ENCODE results near the gene DKC1. TPM values are rescaled to one million over a fixed set of nuclear protein-coding genes. Genes with fewer than 3 reads are reported as not detected.

DKC1 gene
- total and polyA plus RNA-seq, 2 of the 4 experiments (the other 2 are of a cell fraction) = 49.9 to 63.8 TPM

DNA sequence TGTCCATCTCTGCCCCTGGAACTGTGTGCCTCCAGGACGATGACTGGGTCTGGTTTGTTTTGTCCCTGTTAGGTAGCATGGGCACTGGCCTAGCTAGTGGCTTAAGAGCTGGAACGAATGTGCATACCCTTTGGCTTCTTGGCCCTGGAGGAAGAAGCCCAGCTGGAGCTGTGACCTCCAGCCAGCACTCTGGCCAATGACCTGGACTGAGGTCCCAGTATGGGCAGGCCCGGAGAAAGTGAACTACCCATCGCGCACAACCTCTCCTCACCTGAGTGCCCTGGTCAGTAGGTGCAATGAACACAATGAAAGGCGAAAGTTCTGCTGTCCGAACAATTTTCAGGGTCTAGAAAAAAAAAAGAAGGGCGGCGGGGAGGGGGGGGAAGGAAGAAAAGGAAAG is 18.3 kb downstream of the DKC1 start:
- Histone ChIP-seq H4K8ac (ENCODE audit: low read depth in 2 of 2, low read length in 2 of 2) (no peak overlapping the region), H3K4me1 (ENCODE audit: control insufficient read depth, insufficient read depth, low read length) (peaks cover 5% of the 10 kb centered on the region; the same call in 1 of the 2 replicates), H3K27me3 (ENCODE audit: control insufficient read depth, insufficient read depth, low read length) (no peaks in the 10 kb centered on the region), H3K9me3 (ENCODE audit: control insufficient read depth, insufficient read depth, low read length) (no peaks in the 10 kb centered on the region), H3K9me1 (ENCODE audit: insufficient read depth, low read length) (peaks cover 6% of the 10 kb centered on the region; the same call in 1 of the 2 replicates), H3K4me3 (ENCODE audit: insufficient read depth, low read depth, low read length) (no peak overlapping the region), H3K14ac (replicated peaks; ENCODE audit: low read depth, low read length) (no peak overlapping the region), H3K4me2 (ENCODE audit: low read depth, low read length) (no peak overlapping the region), H2AFZ (replicated peaks; ENCODE audit: low read length, poor library complexity) (no peak overlapping the region), H2BK5ac (ENCODE audit: low read depth, low read length, poor library complexity, severe bottlenecking) (no peak overlapping the region), H3K36me3 (ENCODE audit: control insufficient read depth, insufficient read depth, low read length) (peaks cover 13% of the 10 kb centered on the region), H4K5ac (ENCODE audit: low read depth, low read length) (no peak overlapping the region), H3K23ac (ENCODE audit: low read depth, low read length) (no peak overlapping the region), H2BK15ac (ENCODE audit: low read depth, low read length) (no peak overlapping the region), H2AK9ac (replicated peaks; ENCODE audit: low read depth, low read length, poor library complexity) (no peak overlapping the region), H2BK20ac (ENCODE audit: low read depth, low read length) (no peak overlapping the region), H3K18ac (ENCODE audit: low read depth, low read length) (no peak overlapping the region), H2BK120ac (ENCODE audit: low read depth, low read length) (no peak overlapping the region), H3K4ac (ENCODE audit: low read depth, low read length) (no peak overlapping the region), H2AK5ac (ENCODE audit: low read depth, low read length) (no peak overlapping the region), H4K20me1 (ENCODE audit: insufficient read depth, low read length) (peaks cover 5% of the 10 kb centered on the region), H4K91ac (ENCODE audit: insufficient read depth, low read depth, low read length) (no peak overlapping the region), H3K27ac (ENCODE audit: insufficient read depth, low read length) (no peak overlapping the region), H3K56ac (ENCODE audit: extremely low read depth, insufficient read depth, low read length) (no peak overlapping the region), H3K9ac (ENCODE audit: low read depth, low read length) (no peak overlapping the region), H3K79me1 (ENCODE audit: low read depth in 1 of 2, low read length in 2 of 2) (peaks cover 3 to 6% of the 10 kb centered on the region in 2 experiments; a peak in 2 of 4 replicates)
- TF ChIP-seq CHD1 (IDR thresholded peaks at IDR 0.05; ENCODE audit: low read depth, low read length) = no peak
- no peak for TF ChIP-seq MAFK (IDR thresholded peaks at IDR 0.05; ENCODE audit: low read depth, low read length)
- no peak for TF ChIP-seq FOS (IDR thresholded peaks at IDR 0.05; ENCODE audit: low read depth, low read length)
- TF ChIP-seq BHLHE40 (IDR thresholded peaks at IDR 0.05; ENCODE audit: low read depth, low read length) = no peak
- TF ChIP-seq CEBPB (IDR thresholded peaks at IDR 0.05; ENCODE audit: low read depth, low read length) = no peak
- TF ChIP-seq MXI1 (IDR thresholded peaks at IDR 0.05; ENCODE audit: borderline replicate concordance, low read depth, low read length) = no peak
- TF ChIP-seq, protein P1, sequence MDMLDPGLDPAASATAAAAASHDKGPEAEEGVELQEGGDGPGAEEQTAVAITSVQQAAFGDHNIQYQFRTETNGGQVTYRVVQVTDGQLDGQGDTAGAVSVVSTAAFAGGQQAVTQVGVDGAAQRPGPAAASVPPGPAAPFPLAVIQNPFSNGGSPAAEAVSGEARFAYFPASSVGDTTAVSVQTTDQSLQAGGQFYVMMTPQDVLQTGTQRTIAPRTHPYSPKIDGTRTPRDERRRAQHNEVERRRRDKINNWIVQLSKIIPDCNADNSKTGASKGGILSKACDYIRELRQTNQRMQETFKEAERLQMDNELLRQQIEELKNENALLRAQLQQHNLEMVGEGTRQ (IDR thresholded peaks at IDR 0.05; ENCODE audit: low read depth, low read length) = no peak
- no peak for TF ChIP-seq POLR2A (IDR thresholded peaks at IDR 0.05; ENCODE audit: low read depth, low read length)
- no peak for TF ChIP-seq SMC3 (IDR thresholded peaks at IDR 0.05; ENCODE audit: low read depth, low read length)
- no peak for TF ChIP-seq MAZ (IDR thresholded peaks at IDR 0.05; ENCODE audit: borderline replicate concordance, low read depth, low read length)
- TF ChIP-seq NFE2L2 (IDR thresholded peaks at IDR 0.05; ENCODE audit: low read depth, low read length) = no peak
- no TSS peak for BruUV-seq (replicated peaks)
- no peak for ATAC-seq (ENCODE audit: low read depth)
- ChIA-PET CTCF (no interaction called here), POLR2A (ENCODE audit: unreplicated experiment) (no interaction called here)
- dilution Hi-C loops (cut with HindIII; ENCODE audit: low sequenced_read_pairs, unreplicated experiment) = no loop called here
- intact Hi-C loops (cut with micrococcal nuclease) = no loop called here
- 93% methylated on average over 3 of the region's 9 CpGs; no CpG with 5 or more reads in 1 of the 2 experiments for WGBS, 2 experiments (ENCODE audit: extremely low coverage in 2 of 2, insufficient read length in 1 of 2)
- no peak for DNase-seq
- in situ Hi-C loops (cut with MboI; ENCODE audit: low sequenced_read_pairs) = no loop called here
